NCI-H2227 treated with DMSO at 0.1 percent for 48 hours (cell line): ENCODE measurements around the gene DRAXIN.

ENCODE experiments used
- DNase-seq: peaks from one replicate; lab custom pipeline; 2025; lab: John Stamatoyannopoulos, UW

The DRAXIN gene

DNA sequence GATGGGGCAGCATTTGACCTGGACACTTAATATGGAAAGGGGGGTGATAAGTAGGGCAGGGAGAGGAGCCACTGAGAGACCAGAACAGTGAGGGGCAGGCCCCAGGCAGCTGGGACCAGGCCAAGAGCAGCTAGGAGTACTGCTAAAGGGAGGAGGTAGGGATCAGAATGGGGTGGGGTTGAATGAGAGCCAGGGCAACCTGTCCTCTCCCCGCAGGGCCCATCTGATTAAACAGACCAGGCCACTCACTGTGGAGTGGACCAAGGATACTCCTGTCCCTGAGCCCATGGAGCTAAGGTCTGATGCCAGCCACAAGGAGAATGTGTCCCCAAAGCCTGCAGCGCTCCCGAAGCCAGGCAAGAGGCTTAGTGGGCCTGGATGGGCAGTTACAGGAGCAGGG is 72.6 kb downstream of the DRAXIN start:
- no peak for DNase-seq

DNA sequence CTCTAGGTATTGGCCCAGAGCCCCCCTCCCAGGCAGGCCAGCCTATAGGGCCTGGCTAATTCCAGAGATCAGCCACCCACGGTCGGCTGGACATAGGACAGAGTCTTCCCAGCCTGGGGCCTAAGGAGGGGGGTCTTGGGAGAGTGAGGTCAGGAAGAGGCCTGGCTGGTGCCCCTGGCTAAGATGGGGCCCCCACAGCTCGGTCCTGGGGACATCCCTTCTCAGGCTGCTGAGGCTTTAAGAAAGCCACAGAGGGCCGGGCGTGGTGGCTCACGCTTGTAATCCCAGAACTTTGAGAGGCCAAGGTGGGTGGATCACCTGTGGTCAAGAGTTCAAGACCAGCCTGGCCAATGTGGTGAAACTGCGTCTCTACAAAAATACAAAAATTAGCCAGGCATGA is 73.0 kb downstream of the DRAXIN start:
- no peak for DNase-seq

DNA sequence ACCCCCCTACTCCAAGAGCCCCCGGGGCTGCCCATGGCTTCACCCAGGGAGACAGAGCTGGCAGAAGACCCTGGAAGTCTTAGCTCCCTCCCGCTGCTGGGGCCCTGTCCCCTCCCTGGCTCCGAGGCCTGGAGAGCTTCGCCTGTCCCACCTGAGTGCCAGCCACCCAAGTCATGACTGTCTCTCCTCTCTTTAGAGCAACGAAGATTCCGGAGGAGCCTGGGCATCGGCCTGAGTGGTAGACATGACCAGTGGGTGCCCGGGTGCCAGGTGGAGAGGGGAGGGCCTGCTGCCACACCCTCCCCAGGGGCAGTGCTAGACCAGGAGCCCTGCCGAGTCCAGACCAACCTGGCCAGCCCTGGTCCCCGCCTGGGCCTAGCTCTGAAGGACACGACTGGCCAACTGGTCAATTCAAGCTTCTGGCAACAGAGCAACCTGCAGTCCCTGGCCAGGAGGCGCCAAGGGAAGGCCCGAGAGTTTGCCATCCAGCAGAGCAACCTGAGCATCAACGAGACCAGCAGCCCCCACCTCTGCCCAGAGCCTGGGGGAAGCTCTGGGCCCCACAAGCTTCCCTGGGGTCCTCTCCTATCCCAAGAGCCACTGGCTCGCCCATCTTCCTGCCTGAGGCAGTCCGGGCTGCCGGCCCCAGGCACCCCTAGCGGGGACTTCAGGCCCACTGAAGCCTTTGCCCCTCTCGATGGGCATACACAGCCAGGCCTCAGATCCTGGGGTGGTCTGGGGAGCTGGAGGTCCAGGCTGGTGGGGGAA is 74.3 kb downstream of the DRAXIN start:
- no peak for DNase-seq

DNA sequence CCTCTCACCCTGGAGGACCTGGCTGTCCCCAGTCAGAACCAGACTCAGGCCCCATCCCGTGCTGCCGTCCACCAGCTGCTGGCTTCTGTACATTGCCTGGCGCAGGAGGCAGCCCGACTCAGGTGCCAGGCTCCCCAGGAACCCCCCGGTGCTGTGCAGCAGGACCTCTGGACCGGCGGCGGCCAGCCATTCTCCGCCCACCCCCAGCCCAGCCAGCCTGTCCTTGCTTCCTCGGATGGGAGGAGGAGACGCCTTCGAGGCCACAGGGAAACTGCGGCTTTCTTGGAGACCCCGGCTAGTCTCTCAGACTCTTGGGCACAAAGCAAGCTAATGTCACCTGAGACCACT is 74.9 kb downstream of the DRAXIN start:
- no peak for DNase-seq

DNA sequence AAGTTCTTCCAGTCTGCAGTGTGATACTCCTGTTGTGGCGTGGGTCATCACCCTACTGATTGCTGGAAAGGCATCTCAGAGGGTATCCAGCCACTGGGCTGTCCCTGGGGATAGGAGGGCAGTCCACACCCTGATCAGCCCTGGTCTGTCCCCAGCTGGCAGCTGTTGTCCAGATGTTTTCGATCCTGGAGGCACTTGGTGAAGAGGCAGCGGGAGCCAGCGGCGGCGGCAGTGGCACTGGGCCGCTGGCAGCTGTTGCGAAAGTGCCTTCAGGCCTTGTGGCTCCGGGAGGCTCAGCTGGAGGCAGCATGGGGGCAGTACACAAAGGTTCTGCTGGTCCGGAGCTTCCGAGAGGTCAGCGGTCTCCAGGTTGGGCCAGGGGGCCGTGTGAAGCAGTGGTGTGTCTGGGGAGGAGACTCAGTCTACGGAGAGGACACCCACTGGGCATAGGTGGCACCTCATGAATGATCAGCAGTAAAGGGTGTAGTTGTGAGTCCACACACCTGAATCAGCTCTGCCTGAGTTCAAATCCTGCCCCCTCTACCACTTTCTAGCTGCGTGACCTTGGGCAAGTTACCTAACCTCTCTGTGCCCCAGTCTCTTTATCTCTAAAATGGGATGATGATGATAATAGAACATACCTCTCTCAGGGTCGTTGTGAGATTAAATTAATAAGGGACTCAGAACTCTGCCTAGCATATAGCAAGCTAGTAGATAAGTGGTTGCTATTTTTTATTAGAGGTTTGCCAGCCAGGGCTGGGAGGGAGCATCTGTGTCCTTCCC is 76.6 kb downstream of the DRAXIN start:
- DNase-seq = no peak

DNA sequence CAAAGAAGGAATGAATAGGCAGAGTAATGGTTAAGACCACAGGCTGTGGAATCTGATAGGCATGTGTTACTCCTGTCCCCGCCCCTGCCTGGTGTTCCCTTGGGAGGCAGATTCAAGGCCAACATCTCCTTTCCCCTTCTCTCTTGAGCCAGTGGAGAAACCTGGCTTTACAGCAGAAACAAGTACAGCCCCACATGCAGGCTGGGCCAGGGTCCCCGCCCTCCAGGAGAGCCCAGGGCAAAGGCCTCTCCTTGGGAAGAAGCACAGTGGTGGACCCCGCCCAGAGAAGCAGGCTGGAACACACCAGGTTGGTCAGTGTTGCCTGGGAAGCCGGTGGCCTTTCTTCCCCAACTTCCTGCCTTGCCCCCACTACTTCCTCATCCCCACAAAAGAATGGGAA is 77.3 kb downstream of the DRAXIN start:
- no peak for DNase-seq

DNA sequence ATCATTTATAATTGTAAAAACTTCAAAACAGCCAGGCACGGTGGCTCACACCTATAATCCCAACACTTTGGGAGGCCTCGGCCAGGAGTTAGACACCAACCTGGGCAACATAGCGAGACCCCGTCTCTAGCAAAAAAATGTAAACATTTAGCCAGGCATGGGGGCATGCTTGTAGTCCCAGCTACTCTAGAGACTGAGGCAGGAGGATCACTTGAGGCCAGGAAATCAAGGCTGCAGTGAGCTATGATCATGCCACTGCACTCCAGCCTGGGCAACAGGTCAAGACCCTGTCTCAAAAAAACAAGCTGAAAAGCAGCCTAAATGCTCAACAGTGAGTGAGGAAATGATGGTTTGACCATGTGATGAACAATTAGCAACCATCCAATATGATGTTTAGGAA is 77.8 kb downstream of the DRAXIN start:
- DNase-seq = no peak

DNA sequence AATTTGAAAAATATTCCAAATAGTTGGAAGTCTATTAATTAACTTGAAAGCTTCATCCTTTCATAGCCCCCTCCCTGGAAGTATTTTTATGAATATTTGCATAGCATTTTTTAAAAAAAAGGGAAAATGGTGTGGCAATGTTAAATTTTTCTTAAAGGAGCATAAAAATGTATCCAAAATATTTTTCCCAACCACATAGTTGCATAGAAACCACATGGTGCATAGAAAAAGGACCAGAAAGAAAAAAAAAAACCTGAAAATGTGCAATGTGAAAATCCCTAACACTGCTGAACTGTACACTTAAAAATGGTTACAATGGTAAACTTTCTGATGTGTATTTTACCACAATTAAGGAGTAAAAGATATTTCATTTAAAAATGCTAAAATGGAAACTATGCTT is 78.5 kb downstream of the DRAXIN start:
- no peak for DNase-seq

DNA sequence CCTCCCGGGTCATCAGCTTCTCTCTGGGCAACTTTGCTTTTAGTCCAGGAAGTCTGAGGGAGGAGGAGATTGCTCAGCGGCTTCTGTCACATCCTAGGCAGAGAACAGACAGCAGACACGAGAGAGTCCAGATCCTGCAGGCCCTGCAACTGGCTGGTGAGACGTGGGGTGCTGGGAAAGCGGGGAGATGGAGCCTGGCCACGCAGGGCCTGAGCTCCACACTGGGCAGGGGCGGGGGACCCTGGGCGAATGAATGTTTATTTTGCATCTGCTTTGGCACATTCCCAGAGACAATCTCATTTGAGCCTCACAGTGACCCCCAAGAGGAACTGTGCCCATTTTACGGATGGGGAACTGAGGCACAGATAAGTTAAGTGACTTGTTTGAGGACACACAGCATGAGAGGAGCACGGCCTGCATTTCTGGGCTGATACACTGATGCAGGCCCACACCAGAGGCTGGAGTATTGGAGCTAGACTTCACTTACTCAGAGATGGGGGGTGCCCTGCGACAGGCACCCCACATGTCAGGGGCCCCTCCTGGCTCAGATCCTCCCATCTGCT is 80.1 kb downstream of the DRAXIN start:
- no peak for DNase-seq

DNA sequence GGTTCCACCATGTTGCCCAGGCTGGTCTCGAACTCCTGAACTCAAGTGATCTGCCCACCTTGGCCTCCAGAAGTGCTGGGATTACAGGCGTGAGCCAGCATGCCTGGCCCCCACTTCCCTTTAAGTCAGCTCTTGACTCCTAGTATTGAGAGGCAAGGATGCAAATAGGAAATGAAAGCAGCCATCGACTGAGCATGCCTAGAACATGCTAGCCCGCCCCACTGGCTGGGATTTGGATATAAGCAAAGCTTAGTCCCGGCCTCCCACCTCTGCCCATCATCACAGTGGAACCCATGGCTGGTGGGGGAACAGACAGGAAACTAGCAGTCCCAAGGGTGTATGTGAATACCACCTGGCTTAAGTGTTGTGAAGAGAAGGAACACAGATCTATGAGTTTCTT is 80.9 kb downstream of the DRAXIN start:
- no peak for DNase-seq

DNA sequence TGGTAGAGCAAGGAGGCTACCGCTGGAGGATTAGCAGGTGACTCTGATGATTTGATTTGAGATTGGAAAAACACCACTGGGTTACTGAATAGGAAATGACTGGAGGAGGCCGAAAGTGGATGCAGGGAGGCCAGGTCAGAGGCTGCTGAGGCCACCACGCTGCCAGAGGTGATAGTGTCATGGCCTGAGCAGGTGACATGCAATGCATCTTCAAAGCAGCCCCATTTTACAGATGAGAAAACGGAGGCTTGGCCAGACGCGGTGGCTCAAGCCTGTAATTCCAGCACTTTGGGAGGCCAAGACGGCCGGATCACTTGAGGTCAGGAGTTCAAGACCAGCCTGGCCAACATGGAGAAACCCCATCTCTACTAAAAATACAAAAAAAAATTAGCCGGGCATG is 83.2 kb downstream of the DRAXIN start:
- no peak for DNase-seq
